C4-2B (cell line): ENCODE results near the gene ABTB1.

Experiments used
- H3K27ac ChIP-seq: fragments of 450-650 bp; 2 replicates; pipeline ENCODE4 v1.5.1; 2017
- CTCF ChIP-seq: fragments of 450-650 bp; conservative IDR thresholded peaks from 2 replicates; pipeline ENCODE4 v1.5.1; 2017; ENCODE audit warnings: mild to moderate bottlenecking
- ZFX ChIP-seq: fragments of 450-650 bp; IDR thresholded peaks from 2 replicates; pipeline ENCODE4 v1.6.1; 2017

ABTB1 gene

GRCh38 chr3:127673191-127674100 lies 694 bp downstream of the ABTB1 start:
- TF ChIP-seq ZFX (no peak), CTCF (no peak)
- peak overlapping the region; percentile 75; the same call in 1 of the 2 replicates for H3K27ac ChIP-seq

GRCh38 chr3:127674101-127674721 lies 1.5 kb downstream of the ABTB1 start:
- TF ChIP-seq ZFX (no peak), CTCF (no peak)
- no peak overlapping the region for H3K27ac ChIP-seq

GRCh38 chr3:127674790-127675189 lies 2.0 kb downstream of the ABTB1 start:
- H3K27ac ChIP-seq: no peak overlapping the region

GRCh38 chr3:127675651-127676391 lies 3.1 kb downstream of the ABTB1 start:
- no peak overlapping the region for H3K27ac ChIP-seq
- TF ChIP-seq CTCF: no peak
- TF ChIP-seq ZFX: no peak

More at GRCh38 chr3:127674790-127675189, 2.0 kb downstream of the ABTB1 start:
- TF ChIP-seq ZFX (no peak), CTCF (no peak)

- TF ChIP-seq ZFX: no peak
- no peak overlapping the region for H3K27ac ChIP-seq
Observed at GRCh38 chr3:127676456-127676855, 3.7 kb downstream of the ABTB1 start.

GRCh38 chr3:127676921-127677351 lies 4.2 kb downstream of the ABTB1 start:
- no peak overlapping the region for H3K27ac ChIP-seq

More at GRCh38 chr3:127676921-127677351, 4.2 kb downstream of the ABTB1 start:
- TF ChIP-seq ZFX (no peak), CTCF (no peak)
